ENCODE measurements around the gene AADAT.
"Not testable (repeated sequence)": the region's sequence is repeated elsewhere in the genome, so short reads cannot be mapped to it uniquely, and the experiment has no call there.

AADAT gene

DNA sequence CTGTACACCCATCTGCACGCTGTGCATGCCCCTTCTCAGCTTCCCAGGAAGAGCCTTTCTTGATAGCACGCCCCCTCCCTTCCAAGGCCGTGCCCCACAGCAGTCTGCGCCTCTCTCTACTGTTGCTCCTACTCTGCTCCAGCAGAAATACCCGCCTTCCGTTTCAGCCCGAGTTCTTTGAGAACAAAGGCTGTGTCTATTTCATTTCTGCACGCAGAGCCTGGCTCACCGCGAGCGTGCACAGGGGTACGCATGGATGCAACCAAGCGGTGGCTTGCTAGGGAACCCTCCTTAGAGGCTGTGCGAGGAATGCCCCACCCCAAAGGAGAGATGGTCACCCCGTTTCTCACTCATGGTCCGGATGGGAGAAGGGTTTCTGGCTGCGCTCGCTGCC, 485 bp downstream of the AADAT start:
- DNase-seq = peak; percentile 16 to 33

GRCh38 chr4:170088716-170089115, 1.0 kb downstream of the AADAT start:
- peak; percentile 5 to 50 for DNase-seq

DNA sequence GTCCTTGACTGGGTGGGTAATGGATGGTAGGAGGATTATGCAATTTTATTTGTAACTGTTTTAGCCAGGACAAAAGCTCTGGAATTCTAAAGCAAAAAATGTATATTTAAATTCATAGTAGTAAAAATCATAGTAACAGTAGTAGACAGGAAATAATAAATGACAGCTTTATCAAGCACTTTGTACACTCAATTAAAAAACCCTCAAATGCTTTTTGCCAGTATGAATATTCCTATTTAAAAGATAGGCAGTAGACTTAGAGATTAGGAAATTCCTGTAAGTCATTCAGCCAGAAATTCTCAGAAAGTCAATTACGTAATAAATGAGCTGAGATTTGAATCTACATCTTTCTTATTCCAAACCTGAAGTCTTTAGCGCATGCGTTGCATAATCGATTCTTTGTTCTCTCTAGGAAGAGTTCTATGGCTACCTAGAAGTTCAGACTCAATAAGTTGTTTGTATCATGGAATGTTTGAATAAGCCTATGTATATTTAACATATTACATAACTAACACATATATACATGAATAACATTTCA, 2.5 kb downstream of the AADAT start:
- no peak for DNase-seq

DNA sequence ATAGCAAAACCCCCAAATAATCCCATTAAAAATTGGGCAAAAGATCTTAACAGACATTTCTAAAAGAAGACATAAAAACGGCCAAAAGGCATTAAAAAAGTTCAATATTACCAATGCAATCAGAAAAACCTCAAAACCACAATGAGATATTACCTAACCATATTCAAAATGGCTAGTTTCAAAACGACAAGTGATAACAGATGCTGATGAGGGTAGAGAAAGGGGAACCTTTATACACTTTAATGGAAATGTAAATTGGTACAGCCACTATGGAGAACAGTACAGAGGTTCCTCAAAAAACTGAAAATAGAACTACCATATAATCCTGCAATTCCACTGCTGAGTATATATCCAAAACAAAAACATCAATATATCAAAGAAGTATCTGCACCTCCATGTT, 6.2 kb downstream of the AADAT start:
- no peak for DNase-seq

- no peak for DNase-seq
Measured at GRCh38 chr4:170080496-170080895, 9.3 kb downstream of the AADAT start.

GRCh38 chr4:170079981-170080380, 9.8 kb downstream of the AADAT start:
- DNase-seq = no peak

DNA sequence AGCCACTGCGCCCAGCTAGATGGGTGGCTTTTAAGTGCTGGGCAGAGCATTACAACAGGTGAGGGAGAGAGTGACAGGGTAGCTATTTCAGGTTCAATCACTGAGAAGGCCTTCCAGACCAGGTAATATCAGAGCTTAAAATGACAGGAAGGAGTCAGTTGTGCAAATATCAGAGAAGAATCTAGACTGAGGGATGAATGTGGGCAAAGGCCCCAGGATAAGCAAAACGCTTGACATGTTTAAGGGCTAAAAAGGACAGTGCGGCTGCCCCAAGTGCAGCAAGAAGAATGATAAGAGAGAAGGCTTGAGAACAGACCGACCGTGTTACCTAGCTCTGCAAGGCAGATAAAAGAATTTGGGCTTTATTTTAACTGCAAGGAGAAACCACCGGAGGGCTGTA, 18.6 kb downstream of the AADAT start:
- DNase-seq = no peak

DNA sequence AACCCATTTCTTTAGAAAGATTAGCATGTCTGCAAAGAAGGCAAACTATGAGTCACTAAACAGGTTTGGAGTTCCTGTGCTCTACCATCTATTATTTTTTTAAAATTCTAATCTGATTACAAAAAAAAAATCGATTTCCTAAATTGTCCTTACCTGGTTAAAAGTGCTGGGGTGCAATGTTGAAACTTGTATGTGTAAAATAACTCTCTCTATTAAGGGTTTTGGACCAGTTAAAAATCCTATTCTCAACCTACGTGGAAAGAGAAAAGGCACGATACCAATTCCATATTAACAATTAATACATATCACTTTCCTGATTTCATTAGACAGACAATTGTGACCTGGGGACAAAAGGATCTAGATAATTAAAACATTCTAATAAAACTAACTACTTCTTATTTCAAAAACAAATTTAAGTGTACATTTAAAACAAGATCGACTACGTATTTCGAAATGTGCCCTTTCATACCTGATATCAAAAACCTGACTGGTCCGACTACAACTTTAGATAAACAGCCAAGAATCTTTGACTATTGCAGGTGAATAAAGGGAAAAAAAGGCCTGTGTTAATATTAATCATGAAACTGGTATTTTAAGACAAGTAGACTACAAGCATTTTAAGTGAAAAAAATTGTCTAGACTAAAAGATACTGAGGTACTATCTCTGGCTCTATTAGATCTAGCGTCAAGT, 21.2 kb downstream of the AADAT start:
- DNase-seq = no peak

- DNase-seq = no peak
Measured at GRCh38 chr4:170059421-170059820, 30.3 kb downstream of the AADAT start.

DNA sequence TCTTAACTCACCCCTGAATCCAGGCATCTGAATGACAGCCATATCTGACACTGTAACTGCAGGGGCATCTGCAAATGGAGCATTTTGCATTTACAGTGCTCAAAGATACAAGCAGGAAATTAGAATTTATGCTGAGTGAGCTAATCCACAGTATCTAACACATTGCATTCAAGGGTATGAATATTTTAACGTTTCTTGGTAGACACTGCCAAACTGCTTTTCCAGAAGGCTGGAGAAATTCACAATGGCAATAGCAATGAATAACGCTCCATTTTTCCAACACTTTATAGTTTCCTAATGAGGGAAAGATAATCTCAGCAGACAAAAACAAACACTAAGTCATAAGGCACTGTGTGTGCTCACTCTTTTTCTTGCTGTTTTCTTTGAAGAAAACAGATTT, 30.9 kb downstream of the AADAT start:
- DNase-seq = no peak

DNA sequence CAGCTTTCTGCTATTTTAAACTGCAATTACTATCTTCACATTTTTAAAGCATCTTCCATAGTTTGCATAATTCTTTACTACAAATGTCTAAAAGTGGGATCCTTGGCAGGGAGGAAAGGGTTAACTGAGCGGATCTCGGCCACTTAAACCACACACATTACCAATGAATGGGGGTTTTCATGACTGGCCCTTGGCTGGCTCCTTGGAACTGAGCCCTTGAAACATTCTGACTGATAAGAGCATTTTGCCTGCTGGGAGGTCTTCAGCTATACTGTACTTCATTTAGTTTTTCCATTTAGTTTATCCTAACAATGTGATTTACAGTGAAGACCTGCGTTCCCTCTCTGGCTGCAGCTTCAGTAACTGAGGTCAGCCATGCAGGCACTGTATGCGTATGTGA, 31.9 kb downstream of the AADAT start:
- no peak for DNase-seq

DNA sequence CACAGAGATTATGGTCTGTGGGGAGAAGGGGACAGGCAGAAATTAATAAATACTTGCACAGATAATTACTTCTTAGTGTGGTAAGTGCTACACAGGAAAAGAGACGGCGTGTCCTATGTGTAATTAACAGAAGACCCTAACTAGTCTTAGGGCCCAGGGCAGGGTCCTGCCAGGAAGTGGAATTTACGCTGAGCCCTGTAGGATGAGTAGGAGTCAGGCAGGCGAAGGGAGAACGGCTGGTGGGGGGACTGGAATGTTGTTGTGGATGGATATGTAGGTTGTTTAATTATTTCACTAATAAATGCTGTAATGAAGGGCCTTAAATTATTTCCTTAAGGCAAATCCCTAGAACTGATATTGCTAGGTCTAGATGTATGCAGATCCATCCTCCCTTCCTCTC, 36.8 kb downstream of the AADAT start:
- DNase-seq = no peak

DNA sequence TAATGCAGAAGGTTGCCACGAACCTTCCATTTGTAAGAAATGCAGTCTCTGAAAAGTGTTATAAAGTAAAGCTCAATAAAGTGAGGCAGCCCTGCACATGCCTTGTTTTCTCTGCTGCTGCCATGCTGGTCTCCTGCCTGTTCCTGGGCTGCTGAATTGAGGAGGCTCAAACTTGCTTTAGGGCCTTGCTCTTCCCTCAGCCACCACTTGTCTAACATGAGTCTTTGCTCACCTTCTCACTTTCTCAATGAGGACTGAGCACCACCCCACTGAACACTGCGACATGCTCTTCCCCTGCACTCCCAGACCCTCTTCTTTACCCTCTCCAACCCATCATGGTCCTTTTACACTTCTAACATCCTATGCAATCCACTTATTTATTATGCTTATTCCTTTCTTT, 38.4 kb downstream of the AADAT start:
- no peak for DNase-seq

- DNase-seq = no peak
Measured at GRCh38 chr4:170049766-170050165, 40.0 kb downstream of the AADAT start.

DNA sequence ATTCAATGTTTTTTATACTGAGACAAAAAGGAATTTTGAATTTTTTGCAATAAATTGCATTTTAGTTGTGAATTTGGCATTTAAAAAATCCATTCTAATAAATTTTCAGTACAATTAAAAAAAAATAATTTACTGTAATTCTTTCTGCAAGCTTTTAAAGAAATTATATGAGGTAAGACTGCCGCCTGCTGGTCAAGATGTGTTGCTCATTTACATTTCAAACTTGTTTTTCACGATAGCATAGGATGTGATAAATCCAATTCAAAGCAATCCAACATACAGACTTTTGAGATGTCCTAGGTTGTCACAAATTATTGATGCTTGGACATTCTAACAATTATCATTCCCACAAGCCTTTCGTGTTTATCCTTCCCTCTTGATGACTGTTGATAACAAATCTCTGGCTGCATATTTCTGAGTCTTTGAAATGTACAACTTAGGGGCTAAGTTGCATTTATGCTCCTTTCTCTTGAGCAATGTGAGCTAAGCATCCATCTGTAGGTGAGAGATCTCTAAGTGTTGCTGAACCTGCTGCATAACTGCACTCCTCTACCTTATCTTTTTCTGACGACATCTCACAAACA, 41.9 kb downstream of the AADAT start:
- DNase-seq = peak; percentile 49 to 54

DNA sequence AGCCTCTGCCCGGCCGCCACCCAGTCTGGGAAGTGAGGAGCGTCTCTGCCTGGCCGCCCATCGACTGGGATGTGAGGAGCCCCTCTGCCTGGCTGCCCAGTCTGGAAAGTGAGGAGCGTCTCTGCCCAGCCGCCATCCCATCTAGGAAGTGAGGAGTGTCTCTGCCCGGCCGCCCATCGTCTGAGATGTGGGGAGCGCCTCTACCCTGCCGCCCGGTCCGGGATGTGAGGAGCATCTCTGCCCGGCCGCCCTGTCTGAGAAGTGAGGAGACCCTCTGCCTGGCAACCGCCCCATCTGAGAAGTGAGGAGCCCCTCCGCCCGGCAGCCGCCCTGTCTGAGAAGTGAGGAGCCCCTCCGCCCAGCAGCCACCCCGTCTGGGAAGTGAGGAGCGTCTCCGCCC, 43.6 kb downstream of the AADAT start:
- not testable (repeated sequence) for DNase-seq

DNA sequence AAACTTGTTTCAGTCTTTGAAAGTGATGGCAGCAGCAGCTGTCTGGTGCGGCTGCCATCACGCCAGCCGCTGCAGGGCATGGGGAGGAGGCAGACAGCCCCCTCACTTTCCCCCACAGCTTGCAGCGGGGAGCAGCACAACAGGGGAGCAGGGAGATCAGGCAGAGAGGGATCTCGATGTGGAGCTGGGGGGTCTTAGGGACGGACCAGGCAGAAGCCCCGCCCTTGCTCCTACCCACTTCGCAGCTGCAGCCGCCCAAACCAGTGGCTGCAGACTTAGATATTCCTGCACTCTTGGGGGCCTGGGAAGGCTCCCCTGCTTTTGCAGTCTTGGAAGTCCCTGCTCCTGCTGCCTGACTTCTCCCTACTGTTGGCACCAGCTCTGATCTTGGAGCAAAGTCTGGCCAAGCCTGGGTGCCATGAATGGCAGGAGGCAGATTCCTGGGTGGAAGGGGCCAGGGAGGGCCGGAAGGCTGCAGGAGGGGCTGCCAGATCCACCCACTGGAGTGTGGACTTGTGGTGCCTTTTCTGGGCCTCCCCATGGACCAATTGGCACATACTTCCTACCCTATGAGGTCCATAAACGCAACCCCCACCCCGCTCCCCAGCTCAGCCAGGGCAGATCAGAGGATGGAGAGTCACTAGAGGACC, 49.6 kb downstream of the AADAT start:
- no peak for DNase-seq

GRCh38 chr4:170038769-170039168, 51.0 kb downstream of the AADAT start:
- peak; percentile 15 to 66 for DNase-seq

DNA sequence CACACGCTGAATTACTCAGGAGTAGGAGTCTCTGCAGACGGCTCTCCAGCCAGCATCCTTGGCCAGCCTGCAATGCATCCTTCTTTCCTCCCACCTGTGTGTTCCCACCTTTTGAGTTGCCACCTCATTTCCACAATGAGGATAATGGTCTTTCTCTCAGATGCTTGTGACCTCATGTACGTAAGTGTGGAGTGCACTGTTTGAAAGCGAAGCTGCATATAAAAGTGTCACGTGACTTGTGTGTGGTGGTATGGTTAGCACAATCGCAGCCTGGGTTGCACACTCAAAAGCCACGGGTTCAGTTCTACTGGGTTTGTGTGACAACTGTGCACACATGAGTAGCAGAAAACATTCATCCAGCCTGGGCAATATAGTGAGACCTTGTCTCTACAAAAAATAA, 51.5 kb downstream of the AADAT start:
- DNase-seq = no peak

DNA sequence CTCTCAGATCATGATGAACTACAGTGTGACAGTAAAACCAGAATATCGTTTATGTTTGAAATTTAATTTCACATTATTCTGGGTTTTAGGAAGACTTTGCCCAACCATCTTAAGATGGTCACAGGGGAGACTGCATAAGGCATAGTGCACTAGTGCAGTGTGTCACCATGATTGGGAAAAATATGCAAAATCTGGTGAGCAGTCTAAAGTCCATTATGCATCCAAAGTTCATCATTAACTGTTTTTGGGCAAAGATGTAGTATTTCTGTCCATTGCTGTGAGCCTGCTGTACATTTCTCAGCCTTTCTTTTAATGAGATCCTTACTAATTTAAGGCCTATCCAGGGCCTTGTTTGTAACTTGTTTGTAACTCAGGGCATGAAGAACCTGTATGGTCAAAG, 52.3 kb downstream of the AADAT start:
- no peak for DNase-seq

DNA sequence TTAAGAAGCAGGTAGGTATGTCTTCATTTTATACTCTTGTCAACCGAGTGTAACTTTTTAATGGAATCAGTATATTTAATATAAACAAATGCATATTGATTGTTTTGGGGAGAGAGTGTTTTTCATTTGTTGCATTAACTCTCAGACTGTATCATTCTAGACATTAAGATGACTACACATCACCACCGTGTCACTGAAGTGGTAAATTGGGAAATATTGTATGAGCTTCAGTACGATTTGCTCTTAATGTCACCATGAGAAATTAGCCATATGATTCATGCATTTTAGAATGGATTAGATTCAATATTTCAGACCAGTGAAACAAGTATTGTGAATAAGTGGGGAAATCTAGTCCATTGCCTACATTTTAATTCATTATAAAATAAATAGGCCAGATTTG, 53.9 kb downstream of the AADAT start:
- no peak for DNase-seq

DNA sequence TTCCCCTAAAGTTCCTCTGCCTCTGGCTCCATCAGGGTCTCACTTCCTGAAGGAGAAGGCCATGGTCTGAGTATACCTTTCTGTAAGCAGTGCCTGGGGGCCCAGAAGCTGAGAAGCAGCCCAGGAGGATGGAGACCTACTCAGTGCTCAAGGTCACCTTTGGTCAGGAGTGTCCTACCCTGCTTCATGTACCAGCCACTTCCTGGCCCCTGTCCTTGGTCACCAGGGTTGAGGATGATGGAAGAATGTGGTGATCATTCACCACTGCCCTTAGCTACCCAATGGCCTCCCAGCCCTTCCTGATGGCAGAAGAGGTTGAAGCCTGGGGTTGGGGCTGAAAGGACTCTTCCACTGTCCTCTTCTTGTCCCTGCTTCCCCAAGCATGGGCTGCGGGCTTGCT, 54.5 kb downstream of the AADAT start:
- no peak for DNase-seq

GRCh38 chr4:170033999-170034398, 55.8 kb downstream of the AADAT start:
- no peak for DNase-seq

DNA sequence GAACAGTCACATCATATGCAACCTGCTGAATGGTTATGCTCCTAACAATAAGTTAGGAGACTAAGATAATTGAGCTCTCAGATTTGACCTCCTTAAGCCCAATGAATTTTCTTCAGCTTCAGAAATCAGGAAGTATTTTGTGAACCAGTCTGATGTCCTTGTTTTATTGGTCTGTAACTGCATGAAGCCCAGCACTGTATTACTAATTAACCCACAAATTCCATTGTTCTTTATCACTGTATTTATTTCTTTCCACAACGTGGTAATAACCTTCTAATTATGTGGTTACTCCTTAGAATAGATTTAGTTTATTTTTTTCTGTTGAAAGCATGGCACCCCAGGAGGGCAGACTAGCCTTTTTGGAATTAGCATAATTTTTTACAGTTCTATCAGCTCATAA, 59.6 kb downstream of the AADAT start:
- DNase-seq = no peak
